Aorta (tissue), 5 donors: ENCODE measurements around the gene TULP4. TPM values are rescaled to one million over a fixed set of nuclear protein-coding genes. Genes with fewer than 3 reads are reported as not detected.

Experiments
- ATAC-seq: fragments of 200-7000 bp; cut with Tn5 transposase; one replicate; pipeline ENCODE4 v1.9.1; 2022; ENCODE audit warnings: moderate library complexity; ENCODE audit not compliant: low FRiP score
- DNase-seq, 2 donors: peaks; one replicate each; pipeline ENCODE4 v3.0.0-alpha.2; 2020
- H3K27ac ChIP-seq, 2 donors: one replicate each; pipeline ENCODE4 v1.5.1; 2013; ENCODE audit warnings: low read length in 2 of 2, mild to moderate bottlenecking in 2 of 2, moderate library complexity in 2 of 2, control low read depth in 1 of 2, inconsistent platforms in 1 of 2, low read depth in 1 of 2
- H3K27me3 ChIP-seq, 2 donors: one replicate each; pipeline ENCODE4 v1.6.1; 2013; ENCODE audit warnings: control low read depth in 1 of 2, low read length in 1 of 2, mild to moderate bottlenecking in 1 of 2, moderate library complexity in 1 of 2; ENCODE audit not compliant: insufficient read depth in 2 of 2, control insufficient read depth in 1 of 2
- H3K36me3 ChIP-seq, 2 donors: one replicate each; pipeline ENCODE4 v1.6.1; 2013; ENCODE audit warnings: control low read depth in 1 of 2, low read length in 1 of 2, mild to moderate bottlenecking in 1 of 2; ENCODE audit not compliant: insufficient read depth in 2 of 2, control insufficient read depth in 1 of 2
- H3K4me1 ChIP-seq, 2 donors: one replicate each; pipeline ENCODE4 v1.6.1; 2013; ENCODE audit warnings: low read length in 2 of 2, control low read depth in 1 of 2, mild to moderate bottlenecking in 1 of 2, moderate library complexity in 1 of 2; ENCODE audit not compliant: insufficient read depth in 2 of 2, control insufficient read depth in 1 of 2
- H3K4me3 ChIP-seq, 2 donors: one replicate each; pipeline ENCODE4 v1.5.1; 2013; ENCODE audit warnings: low read length in 2 of 2, control low read depth in 1 of 2, mild to moderate bottlenecking in 1 of 2
- H3K9me3 ChIP-seq: one replicate; pipeline ENCODE4 v1.6.1; 2013; ENCODE audit warnings: mild to moderate bottlenecking, low read length; ENCODE audit not compliant: control insufficient read depth
- WGBS, 2 donors: extraction: QIAGEN DNeasy Blood & Tissue Kit; methylation state at CpG; one replicate each; pipeline ENCODE4 v1.1.7; 2013; 5-methylcytosine and 5-hydroxymethylcytosine counted together
- intact Hi-C, 2 donors: fragments of 100-400 bp; cut with DNase I; formaldehyde crosslinking; loops; one replicate each; pipeline versions ENCODE4 v1.14.2 to v1.15.0; 2022
- polyA plus RNA-seq, 2 donors: library from polyadenylated mRNA; stranded (reverse); fragments of 200-250 nt; gene quantifications; one replicate each; pipeline ENCODE4 v1.2.3, GENCODE V29; 2013
- total RNA-seq, 2 donors: library from RNA; stranded (reverse); fragmentation: NEBNext Ultra II Directional; extraction: Animal tissue kit (Norgen Biotek cat#: 25700); gene quantifications; one replicate each; pipeline ENCODE4 v1.2.1, GENCODE V29; 2021
- donor health status: healthy with polysubstance abuse.
- donor health status: Bipolar disorder and iron deficiency.
- donor health status: DM: no; HTN: no; CAD: no.
- donor health status: DM: no; HTN: no; CAD: no.
- donor health status: DM: yes; HTN: yes; CAD: no.

The TULP4 gene
- total and polyA plus RNA-seq, 4 donors = 2.4 to 86.1 (median 40.0) TPM

DNA sequence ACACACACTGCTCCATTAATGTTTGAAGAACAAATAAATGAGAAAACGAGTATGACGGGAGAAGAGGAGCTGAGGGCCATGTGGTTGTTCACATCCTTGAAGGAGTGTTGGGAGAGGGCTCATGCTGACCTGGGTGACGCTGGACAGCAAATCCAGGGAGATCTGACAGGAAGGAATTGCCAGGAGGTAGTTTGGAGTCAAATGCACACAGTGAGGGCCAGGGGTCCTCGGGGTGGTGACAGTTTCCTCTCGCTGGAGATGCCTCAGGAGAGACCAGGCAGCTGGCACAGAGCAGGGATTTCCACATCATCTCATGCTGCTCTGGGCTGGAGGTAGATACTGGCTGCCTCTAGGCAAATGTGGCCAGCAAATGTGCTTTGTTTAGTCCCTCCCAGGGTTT, 245.7 kb downstream of the TULP4 start:
- no peak overlapping the region for H3K4me3 ChIP-seq
- H3K4me1 ChIP-seq = no peaks in the 10 kb centered on the region
- intact Hi-C loops = no loop called here
- no peak overlapping the region for H3K27ac ChIP-seq
- no peaks in the 10 kb centered on the region for H3K9me3 ChIP-seq
- no peaks in the 10 kb centered on the region for H3K36me3 ChIP-seq
- H3K27me3 ChIP-seq = no peaks in the 10 kb centered on the region
- no peak for ATAC-seq
- WGBS, 2 donors = 70 to 71% methylated on average over 5 of the region's 5 CpGs
- no peak for DNase-seq

DNA sequence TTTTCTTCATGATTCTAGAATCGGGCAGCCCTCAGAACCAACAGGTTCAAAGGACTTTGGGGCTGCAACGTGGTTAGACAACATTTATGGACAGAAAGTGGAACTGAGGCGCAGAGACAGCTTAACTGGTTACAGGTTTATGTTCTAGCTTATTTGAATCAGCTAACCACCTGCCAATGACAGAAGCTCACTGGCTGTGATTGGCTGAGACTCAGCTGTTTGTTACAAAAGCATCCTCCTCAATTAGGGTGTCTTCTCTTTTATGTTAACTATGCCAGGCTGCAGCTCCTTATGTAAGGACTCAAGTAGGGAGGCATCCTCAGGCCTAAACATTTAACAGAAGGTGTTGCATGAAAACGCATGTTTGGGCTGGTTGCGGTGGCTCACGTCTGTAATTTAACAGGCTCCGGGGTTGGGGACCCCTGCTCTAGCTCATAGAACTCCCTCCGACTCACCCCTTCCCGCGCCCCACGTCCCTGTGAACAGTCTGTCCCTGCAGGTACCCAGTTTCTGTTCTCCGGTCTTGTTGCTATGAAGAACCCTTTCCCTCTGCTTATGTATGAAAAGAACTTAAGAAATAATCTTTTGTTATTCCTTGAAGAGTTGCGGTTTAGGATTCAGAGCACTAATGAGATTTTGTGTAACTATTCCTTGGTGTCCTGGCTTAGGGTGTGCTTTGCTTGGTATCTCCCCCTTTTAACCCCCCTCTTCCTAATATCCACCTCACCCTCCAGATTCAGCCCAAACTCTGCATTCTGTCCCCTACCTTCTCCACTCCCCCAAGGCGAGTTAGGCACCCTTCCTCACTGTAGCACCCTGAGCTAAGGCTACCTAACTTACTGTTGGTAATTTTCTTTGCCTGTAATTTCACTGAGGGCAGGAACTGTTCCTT, 246.4 kb downstream of the TULP4 start:
- Histone ChIP-seq H3K36me3 (no peaks in the 10 kb centered on the region), H3K4me3 (no peak overlapping the region), H3K9me3 (no peaks in the 10 kb centered on the region), H3K27me3 (no peaks in the 10 kb centered on the region), H3K27ac (no peak overlapping the region), H3K4me1 (no peaks in the 10 kb centered on the region)
- intact Hi-C loops = no loop called here
- ATAC-seq (no peak), DNase-seq (no peak)
- 92 to 94% methylated on average over 14 of the region's 14 CpGs for WGBS, 2 donors

DNA sequence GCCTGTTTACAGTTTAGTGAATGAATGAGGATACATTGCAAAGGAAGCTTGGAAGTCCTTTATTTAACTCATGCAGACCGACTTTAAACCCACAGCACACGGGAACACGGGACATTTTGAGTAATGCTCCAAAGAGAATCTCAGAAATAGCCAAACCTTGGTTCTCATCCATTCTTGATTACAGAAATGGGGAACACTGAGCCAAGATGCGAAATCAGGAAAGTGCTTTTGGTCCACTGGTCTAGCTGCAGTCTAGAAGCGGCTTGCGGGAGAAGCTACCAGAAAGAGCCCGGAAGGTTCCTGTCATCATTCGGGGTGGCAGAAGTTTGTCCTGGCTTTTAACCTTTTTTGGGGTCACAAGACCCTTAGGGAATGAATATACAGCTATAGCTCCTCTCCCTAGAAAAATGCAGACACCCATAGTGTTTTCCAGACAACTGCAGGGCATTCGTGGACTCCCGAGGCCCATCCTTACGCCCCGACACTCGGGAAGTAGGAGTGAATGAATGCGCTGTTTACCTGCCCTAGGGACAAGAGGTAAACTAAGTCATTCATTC, 247.2 kb downstream of the TULP4 start:
- Histone ChIP-seq H3K27me3 (no peaks in the 10 kb centered on the region), H3K9me3 (no peaks in the 10 kb centered on the region), H3K27ac (peak overlapping the region in 1 of 2 donors; percentile 64), H3K36me3 (no peaks in the 10 kb centered on the region), H3K4me1 (no peaks in the 10 kb centered on the region), H3K4me3 (peak overlapping the region; percentile 67 to 96)
- no peak for ATAC-seq
- intact Hi-C loops = no loop called here
- DNase-seq = no peak
- 35 to 36% methylated on average over 14 of the region's 14 CpGs for WGBS, 2 donors

DNA sequence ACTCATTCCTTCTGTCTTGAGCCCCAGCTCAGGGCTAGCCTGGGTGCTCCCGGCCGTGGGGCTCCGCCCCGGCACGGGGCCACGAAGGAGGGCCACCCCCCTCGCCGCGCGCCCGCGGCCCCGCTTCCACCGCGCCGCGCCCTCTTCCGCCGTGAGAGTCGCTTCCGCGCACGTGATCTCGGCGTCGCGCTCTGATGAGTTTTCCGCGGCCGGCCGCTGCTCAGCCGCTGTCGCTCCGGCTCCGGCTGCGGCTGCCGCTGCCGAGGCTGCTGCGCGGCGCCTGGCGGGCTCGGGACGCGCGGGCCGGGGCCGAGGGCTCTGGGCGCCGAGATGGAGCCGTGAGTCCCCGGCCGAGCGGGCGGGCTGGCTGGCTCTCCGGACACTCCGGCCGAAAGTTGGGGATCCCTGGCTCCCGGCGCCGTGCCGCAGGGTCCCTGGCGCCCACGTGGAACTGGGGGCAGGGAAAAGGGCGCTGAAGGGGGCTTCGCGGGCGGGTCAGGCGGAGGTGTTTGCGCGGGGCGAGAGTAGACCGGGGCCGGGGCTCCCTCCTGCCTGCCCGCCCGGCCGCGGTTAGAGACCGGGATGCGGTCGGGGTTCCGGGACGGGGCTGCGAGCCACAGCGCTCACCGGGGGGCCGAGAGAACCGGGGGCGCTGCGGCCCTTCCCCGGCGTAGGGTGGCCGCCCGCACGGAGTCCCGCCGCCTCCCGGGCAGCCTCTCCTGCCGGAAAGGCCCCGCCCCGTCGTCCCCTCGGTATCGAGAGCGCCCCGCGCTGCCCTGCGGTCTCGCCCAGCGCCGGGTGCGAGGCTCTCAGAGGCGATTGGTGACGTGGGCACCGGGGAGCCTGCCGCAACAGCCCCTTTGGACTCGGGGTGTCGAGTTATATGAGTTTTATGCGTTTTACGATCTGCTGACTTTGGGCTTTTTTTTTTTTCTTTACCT, 247.9 kb downstream of the TULP4 start, which contains the start of gene TMEM181:
TSS of gene TMEM181 (plus strand) at position 197 of the 941 bp plus-strand sequence. CDS start at position 331, 134 bp downstream.
- Histone ChIP-seq H3K27ac (peak within 1 kb of the TSS; percentile 47 to 78), H3K4me1 (no peaks in the 10 kb centered on the region), H3K36me3 (no peaks in the 10 kb centered on the region), H3K9me3 (no peaks in the 10 kb centered on the region), H3K27me3 (no peaks in the 10 kb centered on the region), H3K4me3 (peak within 1 kb of the TSS; percentile 67 to 96)
- ATAC-seq (peak; percentile 94), DNase-seq (peak; percentile 92 to 96)
- intact Hi-C loops = loop anchor here in 1 of 2 donors (10.0 kb wide), 1 partner anchor 185 kb away; no protein-coding TSS in a partner anchor
- WGBS, 2 donors = 0% methylated on average over 107 to 120 of the region's 120 CpGs

DNA sequence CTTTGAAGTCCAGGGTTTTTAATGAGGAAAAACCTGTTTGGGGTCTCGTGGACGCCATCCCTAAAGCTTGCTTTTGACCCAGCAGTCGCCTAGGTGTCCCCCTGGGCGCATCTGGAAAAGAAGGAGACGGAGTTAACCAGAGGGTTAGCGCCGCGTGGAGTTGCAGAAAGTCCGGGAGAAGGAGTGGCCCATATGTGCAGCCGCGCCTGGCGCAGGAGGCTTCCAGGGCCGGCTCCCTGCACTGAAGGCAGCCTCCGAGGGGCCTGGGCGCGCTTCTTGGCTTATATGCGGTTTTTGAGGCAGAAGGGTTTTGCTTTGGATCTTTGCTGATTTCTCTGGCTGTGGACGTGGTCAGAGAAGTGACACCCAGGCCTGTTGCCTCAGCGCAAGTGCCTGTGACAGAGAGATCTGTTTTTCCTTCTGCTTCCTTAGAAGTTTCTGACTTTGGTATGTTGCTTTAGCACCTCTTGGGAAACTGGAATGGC, 248.6 kb downstream of the TULP4 start:
- no peak overlapping the region for H3K27ac ChIP-seq
- no peaks in the 10 kb centered on the region for H3K9me3 ChIP-seq
- intact Hi-C loops = loop anchor here in 1 of 2 donors (10.0 kb wide), 1 partner anchor 186 kb away; no protein-coding TSS in a partner anchor
- DNase-seq (peak in 1 of 2 donors; percentile 59), ATAC-seq (no peak)
- H3K4me1 ChIP-seq = no peaks in the 10 kb centered on the region
- no peaks in the 10 kb centered on the region for H3K27me3 ChIP-seq
- peak overlapping the region; percentile 67 to 96 for H3K4me3 ChIP-seq
- H3K36me3 ChIP-seq = no peaks in the 10 kb centered on the region
- 2% methylated on average over 19 of the region's 19 CpGs for WGBS, 2 donors

Other genes with a start within 250 kb of the TULP4 start
- gene SERAC1, start 144.2 kb upstream of the TULP4 start, total RNA-seq = 10 to 100 TPM; 10.9 to 13.1 TPM
- gene SERAC1, start 144.2 kb upstream of the TULP4 start, polyA plus RNA-seq = 1 to 10 TPM; 5.6 to 6.4 TPM
- gene GTF2H5, start 144.1 kb upstream of the TULP4 start, total RNA-seq = 10 to 100 TPM; 15.9 to 20.1 TPM
- gene GTF2H5, start 144.1 kb upstream of the TULP4 start, polyA plus RNA-seq = 1 to 10 TPM; 8.5 to 9.9 TPM
- gene TMEM181, start 247.6 kb downstream of the TULP4 start, total RNA-seq = 10 to 100 TPM; 23.7 to 25.9 TPM
- 10 to 100 TPM in 1 of 2 donors, 1 to 10 TPM in 1; 7.4 to 12.2 TPM for gene TMEM181, start 247.6 kb downstream of the TULP4 start, polyA plus RNA-seq